Panc1 (cell line): ENCODE results near the gene GSTO2.

Experiments used
- CTCF ChIP-seq: fragments of 450-650 bp; IDR thresholded peaks from 2 replicates; pipeline ENCODE4 v1.5.1; 2017; ENCODE audit warnings: mild to moderate bottlenecking
- POLR2AphosphoS5 ChIP-seq: IDR thresholded peaks from 2 replicates; pipeline ENCODE4 v1.6.1; 2012; ENCODE audit warnings: mild to moderate bottlenecking, low read depth, low read length, moderate library complexity
- REST ChIP-seq, 2 experiments: IDR thresholded peaks; 2 replicates each; pipeline ENCODE4 v1.6.1; 2011 to 2012; ENCODE audit warnings: low read depth in 2 of 2, control low read depth in 1 of 2, low read length in 1 of 2, mild to moderate bottlenecking in 1 of 2, moderate library complexity in 1 of 2; ENCODE audit not compliant: insufficient read depth in 1 of 2
- SIN3A ChIP-seq: IDR thresholded peaks from 2 replicates; pipeline ENCODE4 v1.6.1; 2012; ENCODE audit warnings: low read depth, mild to moderate bottlenecking, low read length, moderate library complexity, borderline replicate concordance; ENCODE audit not compliant: insufficient read depth

GRCh38 chr10:104322416-104322782, 53.4 kb downstream of the GSTO2 start:
- no peak for TF ChIP-seq REST (IDR thresholded peaks at IDR 0.05; ENCODE audit: insufficient read depth in 1 of 2, low read depth in 2 of 2, low read length in 1 of 2)
- no peak for TF ChIP-seq SIN3A
- no peak for TF ChIP-seq CTCF
- no peak for TF ChIP-seq POLR2AphosphoS5
